ENCODE results near the gene SENP6. TPM values are rescaled to one million over a fixed set of nuclear protein-coding genes. Genes with fewer than 3 reads are reported as not detected.

Gene SENP6
- total and polyA plus RNA-seq, 7 experiments from 2014 or later = 51.7 to 132 (median 106) TPM

DNA sequence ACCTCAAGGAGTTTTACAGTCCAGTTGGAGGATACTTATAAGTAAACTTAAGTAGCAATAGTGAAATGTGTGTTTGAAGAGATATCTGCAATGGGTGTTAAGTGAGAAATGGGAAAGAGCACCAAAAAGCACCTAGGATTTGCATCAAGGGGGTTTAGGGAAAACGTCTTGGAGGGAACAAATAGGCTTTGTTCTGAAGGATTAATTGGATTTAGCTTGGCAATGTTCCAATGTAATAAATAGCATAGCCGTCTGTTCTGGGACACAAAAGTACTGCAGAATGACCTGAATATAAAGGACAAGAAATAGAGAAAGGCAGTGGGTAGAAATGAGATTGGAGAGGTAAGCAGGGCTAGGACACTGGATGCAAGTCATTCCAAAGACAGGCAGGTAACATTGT is 144.5 kb downstream of the SENP6 start:
- Mint-ChIP-seq H3K9me3 (no peaks in the 10 kb centered on the region), H3K4me3 (peak overlapping the region in 1 of 10 donors; percentile 49), H3K27ac (no peak overlapping the region), H3K27me3 (peaks cover 48 to 72% (median 62%) of the 10 kb centered on the region in 5 donors), H3K4me1 (peaks cover 0 to 16% (median 11%) of the 10 kb centered on the region in 7 donors), H3K36me3 (peaks cover 0 to 9% (median 0%) of the 10 kb centered on the region in 5 donors)
- CTCF ChIA-PET = no interaction called here
- POLR2A ChIA-PET = no interaction called here
- Histone ChIP-seq H3K4me1 (ENCODE audit: control insufficient read depth in 2 of 2, insufficient read depth in 2 of 2, low read length in 2 of 2) (no peaks in the 10 kb centered on the region), H3K36me3 (ENCODE audit: control insufficient read depth in 2 of 3, insufficient read depth in 3 of 3, low read length in 3 of 3) (no peaks in the 10 kb centered on the region), H3K27ac (ENCODE audit: low read depth, low read length) (no peak overlapping the region), H3K9me3 (ENCODE audit: control insufficient read depth in 2 of 3, low read length in 3 of 3) (no peaks in the 10 kb centered on the region), H3K4me3 (ENCODE audit: low read length) (no peak overlapping the region), H3K27me3 (ENCODE audit: control insufficient read depth in 2 of 2, insufficient read depth in 2 of 2, low read length in 2 of 2) (peaks cover 0 to 9% of the 10 kb centered on the region in 2 donors)
- DNase-seq = no peak
- ATAC-seq = no peak
- intact Hi-C loops (cut with micrococcal nuclease) = no loop called here

DNA sequence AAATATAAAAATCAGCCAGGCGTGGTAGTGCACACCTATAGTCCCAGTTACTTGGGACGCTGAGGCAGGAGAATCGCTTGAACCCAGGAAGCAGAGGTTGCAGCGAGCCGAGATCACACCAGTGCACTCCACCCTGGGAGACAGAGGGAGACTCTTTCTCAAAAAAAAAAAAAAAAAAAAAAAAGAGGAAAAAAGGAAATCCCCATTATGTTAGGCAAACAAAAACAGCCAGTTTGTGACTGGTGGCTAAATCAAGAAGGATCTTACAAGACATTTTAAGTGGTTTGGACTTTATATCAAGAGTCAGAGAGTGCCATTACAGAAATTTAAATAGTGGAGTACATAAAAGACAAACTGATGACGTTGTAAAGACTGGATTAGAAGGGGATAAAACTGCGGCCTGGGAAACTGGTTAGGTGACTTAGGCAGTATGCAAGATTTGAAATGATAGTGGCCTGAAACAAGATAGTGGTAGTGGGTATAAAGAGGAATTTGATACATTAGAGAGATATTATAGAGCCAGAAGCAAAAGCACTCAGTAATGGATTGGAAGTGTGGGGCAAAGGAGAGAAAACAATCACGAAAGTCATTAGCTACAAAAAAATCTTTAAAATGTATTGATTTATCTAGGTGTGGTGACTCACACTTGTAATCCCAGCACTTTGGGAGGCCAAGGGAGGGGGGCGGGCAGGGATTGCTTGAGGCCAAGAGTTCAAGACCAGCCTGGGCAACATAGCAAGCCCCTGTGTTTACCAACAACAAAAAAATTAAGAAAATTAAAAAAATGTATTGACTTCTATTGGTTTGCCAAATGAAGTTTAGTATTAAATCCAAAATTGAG is 145.7 kb downstream of the SENP6 start:
- H3K36me3 Mint-ChIP-seq = peaks cover 0 to 9% (median 0%) of the 10 kb centered on the region in 5 donors
- peaks cover 43 to 68% (median 64%) of the 10 kb centered on the region in 5 donors for H3K27me3 Mint-ChIP-seq
- Histone ChIP-seq H3K36me3 (ENCODE audit: control insufficient read depth in 2 of 3, insufficient read depth in 3 of 3, low read length in 3 of 3) (no peaks in the 10 kb centered on the region), H3K4me1 (ENCODE audit: control insufficient read depth in 2 of 2, insufficient read depth in 2 of 2, low read length in 2 of 2) (no peaks in the 10 kb centered on the region), H3K4me3 (ENCODE audit: low read length) (no peak overlapping the region), H3K27me3 (ENCODE audit: control insufficient read depth in 2 of 2, insufficient read depth in 2 of 2, low read length in 2 of 2) (peaks cover 0 to 9% of the 10 kb centered on the region in 2 donors), H3K9me3 (ENCODE audit: control insufficient read depth in 2 of 3, low read length in 3 of 3) (no peaks in the 10 kb centered on the region), H3K27ac (ENCODE audit: low read depth, low read length) (no peak overlapping the region)
- ChIA-PET CTCF (no interaction called here), POLR2A (no interaction called here)
- intact Hi-C loops (cut with micrococcal nuclease) = no loop called here
- H3K4me3 Mint-ChIP-seq = peak overlapping the region in 6 of 10 donors; percentile 3 to 87 (median 25)
- no peak overlapping the region for H3K27ac Mint-ChIP-seq
- no peaks in the 10 kb centered on the region for H3K9me3 Mint-ChIP-seq
- peaks cover 0 to 16% (median 11%) of the 10 kb centered on the region in 7 donors for H3K4me1 Mint-ChIP-seq
- ATAC-seq (no peak), DNase-seq (no peak)

DNA sequence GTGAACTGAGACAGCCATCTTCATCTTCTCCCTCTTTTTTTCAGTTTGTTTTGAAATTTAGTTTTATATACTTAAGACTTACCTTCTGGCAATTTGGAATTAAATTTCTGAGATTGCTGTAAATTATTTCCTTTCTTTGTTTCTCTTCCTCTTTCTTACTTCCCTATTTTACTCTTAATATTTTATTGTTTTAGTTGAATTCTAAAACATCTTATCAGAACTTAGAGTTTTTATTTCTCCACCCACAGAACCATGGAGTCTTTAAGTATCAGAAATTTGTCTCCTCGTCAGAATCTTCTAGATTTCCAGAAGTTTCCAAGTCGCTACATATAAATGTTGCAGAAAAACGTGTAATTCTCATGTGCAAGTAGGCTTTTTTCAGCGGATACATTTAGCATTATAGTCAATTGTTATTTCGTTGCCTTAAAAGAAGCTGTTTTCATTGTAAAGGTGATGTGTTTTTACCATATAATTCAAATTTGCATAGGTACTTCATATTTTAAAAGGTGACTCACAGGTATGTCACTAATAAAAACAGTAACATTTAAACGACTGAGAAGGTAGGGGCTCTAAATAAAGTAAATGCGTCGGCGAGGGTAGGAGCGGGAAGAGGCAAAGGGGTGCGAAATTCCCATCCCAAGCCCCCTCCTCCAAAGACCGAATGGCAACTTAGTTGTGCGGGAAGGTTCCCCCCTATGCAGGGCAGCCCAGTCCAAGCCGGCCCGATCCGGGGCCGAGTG is 146.5 kb downstream of the SENP6 start:
- H3K27me3 Mint-ChIP-seq = peaks cover 42 to 75% (median 68%) of the 10 kb centered on the region in 5 donors
- peak overlapping the region; percentile 73 for H3K4me3 ChIP-seq (ENCODE audit: low read length)

DNA sequence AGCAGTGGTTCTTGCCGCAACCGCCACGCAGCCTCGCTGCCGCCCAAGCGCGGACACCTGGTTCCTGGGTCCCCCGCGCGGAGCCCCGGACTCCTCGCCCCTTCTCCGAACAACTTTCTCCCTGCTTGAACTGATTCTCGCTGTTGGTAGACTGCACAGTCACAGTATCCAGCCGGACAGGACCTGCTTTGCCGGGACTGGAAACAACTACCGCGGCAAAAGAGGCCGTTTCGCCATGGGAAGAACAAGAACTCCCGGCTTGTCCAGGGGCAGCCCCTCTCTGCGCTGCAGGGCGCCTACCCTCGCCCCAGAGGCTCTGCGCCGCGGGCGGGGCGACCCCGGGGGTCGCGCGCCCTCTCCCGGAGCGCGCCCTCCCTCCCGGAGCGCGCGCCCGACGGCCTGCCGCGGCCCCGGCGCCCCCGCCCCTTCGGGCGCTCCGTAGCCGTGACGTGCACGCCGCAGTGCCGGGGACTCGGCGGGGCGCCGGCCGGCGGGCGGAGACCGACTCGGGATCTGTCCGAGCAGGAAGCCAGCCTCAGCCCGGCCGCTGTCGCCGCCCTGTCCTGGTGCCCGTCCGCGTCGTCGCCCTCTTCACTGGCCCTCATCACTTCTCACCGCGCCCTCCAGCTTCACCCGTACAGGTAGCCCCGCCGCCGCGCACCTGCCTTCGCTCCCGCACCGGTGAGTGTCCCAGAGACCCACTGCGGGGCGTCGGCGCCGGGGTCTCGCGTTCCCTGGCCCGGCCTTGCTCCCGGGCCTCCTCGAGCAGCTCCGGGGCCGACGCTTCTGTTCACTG is 147.3 kb downstream of the SENP6 start, which contains the start of gene MYO6:
Gene MYO6, plus strand, starts transcription at position 497 of the 796 bp plus-strand sequence. CDS start 68,309 bp downstream, outside the sequence.
- Mint-ChIP-seq H3K36me3 (peaks cover 0 to 9% (median 0%) of the 10 kb centered on the region in 5 donors), H3K4me1 (peaks cover 0 to 16% (median 11%) of the 10 kb centered on the region in 7 donors), H3K27ac (peak within 1 kb of the TSS in 3 of 9 donors; percentile 40 to 85 (median 58)), H3K9me3 (no peaks in the 10 kb centered on the region), H3K4me3 (peak within 1 kb of the TSS; percentile 85 to 97 (median 92)), H3K27me3 (peaks cover 39 to 74% (median 63%) of the 10 kb centered on the region in 5 donors)
- Histone ChIP-seq H3K4me1 (ENCODE audit: control insufficient read depth in 2 of 2, insufficient read depth in 2 of 2, low read length in 2 of 2) (no peaks in the 10 kb centered on the region), H3K4me3 (ENCODE audit: low read length) (peak within 1 kb of the TSS; percentile 73), H3K27me3 (ENCODE audit: control insufficient read depth in 2 of 2, insufficient read depth in 2 of 2, low read length in 2 of 2) (peaks cover 0 to 9% of the 10 kb centered on the region in 2 donors), H3K36me3 (ENCODE audit: control insufficient read depth in 2 of 3, insufficient read depth in 3 of 3, low read length in 3 of 3) (no peaks in the 10 kb centered on the region), H3K9me3 (ENCODE audit: control insufficient read depth in 2 of 3, low read length in 3 of 3) (no peaks in the 10 kb centered on the region), H3K27ac (ENCODE audit: low read depth, low read length) (peak within 1 kb of the TSS; percentile 21)
- ChIA-PET POLR2A (no interaction called here), CTCF (no interaction called here)
- intact Hi-C loops (cut with micrococcal nuclease) = no loop called here
- DNase-seq (peak in 7 of 9 donors; percentile 17 to 53 (median 33)), ATAC-seq (peak; percentile 88)

More for the DNA sequence above, 146.5 kb downstream of the SENP6 start:
- H3K4me1 Mint-ChIP-seq = peaks cover 0 to 16% (median 11%) of the 10 kb centered on the region in 7 donors
- no peak overlapping the region for H3K27ac ChIP-seq (ENCODE audit: low read depth, low read length)
- no peaks in the 10 kb centered on the region for H3K9me3 Mint-ChIP-seq
- peak overlapping the region; percentile 84 to 93 (median 87) for H3K4me3 Mint-ChIP-seq
- H3K36me3 Mint-ChIP-seq = peaks cover 0 to 9% (median 0%) of the 10 kb centered on the region in 5 donors
- intact Hi-C loops (cut with micrococcal nuclease) = no loop called here
- ChIA-PET CTCF (no interaction called here), POLR2A (no interaction called here)
- no peak overlapping the region for H3K27ac Mint-ChIP-seq
- H3K27me3 ChIP-seq (ENCODE audit: control insufficient read depth in 2 of 2, insufficient read depth in 2 of 2, low read length in 2 of 2) = peaks cover 0 to 9% of the 10 kb centered on the region in 2 donors
- H3K9me3 ChIP-seq (ENCODE audit: control insufficient read depth in 2 of 3, low read length in 3 of 3) = no peaks in the 10 kb centered on the region
- ATAC-seq (no peak), DNase-seq (no peak)
- no peaks in the 10 kb centered on the region for H3K36me3 ChIP-seq (ENCODE audit: control insufficient read depth in 2 of 3, insufficient read depth in 3 of 3, low read length in 3 of 3)
- no peaks in the 10 kb centered on the region for H3K4me1 ChIP-seq (ENCODE audit: control insufficient read depth in 2 of 2, insufficient read depth in 2 of 2, low read length in 2 of 2)

DNA sequence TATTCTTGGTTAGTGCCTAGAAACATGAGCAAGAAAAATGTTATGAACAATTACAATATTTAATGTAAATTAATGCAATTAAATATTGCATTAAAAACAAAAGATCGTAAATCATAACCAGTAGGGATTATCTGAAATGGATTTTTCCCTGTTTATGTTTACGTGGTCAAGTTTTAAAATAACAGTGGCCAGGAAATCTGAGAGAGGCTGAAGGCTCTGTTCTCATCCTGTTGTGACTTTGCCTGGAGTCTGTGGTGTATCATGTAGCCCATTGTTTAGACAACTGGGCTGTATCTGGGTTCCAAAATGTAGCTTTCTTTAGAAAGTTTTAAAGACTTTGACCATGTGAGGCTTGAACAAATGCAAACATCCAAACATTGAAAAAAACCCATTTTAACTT is 149.8 kb downstream of the SENP6 start:
- intact Hi-C loops (cut with micrococcal nuclease) = no loop called here
- no peaks in the 10 kb centered on the region for H3K36me3 ChIP-seq (ENCODE audit: control insufficient read depth in 2 of 3, insufficient read depth in 3 of 3, low read length in 3 of 3)
- Mint-ChIP-seq H3K36me3 (peaks cover 0 to 4% (median 0%) of the 10 kb centered on the region in 5 donors), H3K27ac (no peak overlapping the region), H3K27me3 (peaks cover 29 to 59% (median 53%) of the 10 kb centered on the region in 5 donors), H3K4me3 (peak overlapping the region in 1 of 10 donors; percentile 47), H3K4me1 (peaks cover 0 to 16% (median 11%) of the 10 kb centered on the region in 7 donors), H3K9me3 (no peaks in the 10 kb centered on the region)
- CTCF ChIA-PET = no interaction called here
- H3K9me3 ChIP-seq (ENCODE audit: control insufficient read depth in 2 of 3, low read length in 3 of 3) = no peaks in the 10 kb centered on the region
- peaks cover 0 to 9% of the 10 kb centered on the region in 2 donors for H3K27me3 ChIP-seq (ENCODE audit: control insufficient read depth in 2 of 2, insufficient read depth in 2 of 2, low read length in 2 of 2)
- DNase-seq (no peak), ATAC-seq (no peak)
- POLR2A ChIA-PET = no interaction called here
- no peak overlapping the region for H3K4me3 ChIP-seq (ENCODE audit: low read length)
- H3K4me1 ChIP-seq (ENCODE audit: control insufficient read depth in 2 of 2, insufficient read depth in 2 of 2, low read length in 2 of 2) = no peaks in the 10 kb centered on the region
- no peak overlapping the region for H3K27ac ChIP-seq (ENCODE audit: low read depth, low read length)

DNA sequence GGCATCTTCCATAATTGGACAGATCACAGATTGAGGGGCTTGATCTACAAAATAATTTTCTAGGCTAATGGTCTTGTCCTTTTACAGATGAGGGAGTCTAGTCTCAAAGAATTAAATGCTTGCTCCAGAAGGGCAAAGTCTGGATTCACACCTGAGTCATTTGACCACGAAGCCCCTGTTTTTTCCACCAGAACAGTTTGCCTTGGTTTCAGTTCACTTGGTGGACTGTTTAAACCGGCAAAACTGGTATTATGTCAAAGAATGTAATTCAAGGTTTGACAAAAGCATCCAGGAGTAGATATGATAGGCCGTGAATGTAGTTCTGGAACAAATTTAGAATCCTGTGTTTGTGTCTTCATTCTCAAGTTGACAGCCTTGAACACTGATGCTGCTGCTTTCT is 150.7 kb downstream of the SENP6 start:
- no peak for DNase-seq
- POLR2A ChIA-PET = no interaction called here
- peaks cover 0 to 9% of the 10 kb centered on the region in 2 donors for H3K27me3 ChIP-seq (ENCODE audit: control insufficient read depth in 2 of 2, insufficient read depth in 2 of 2, low read length in 2 of 2)

More for the DNA sequence above, 150.7 kb downstream of the SENP6 start:
- no peaks in the 10 kb centered on the region for H3K9me3 Mint-ChIP-seq
- Histone ChIP-seq H3K27ac (ENCODE audit: low read depth, low read length) (no peak overlapping the region), H3K36me3 (ENCODE audit: control insufficient read depth in 2 of 3, insufficient read depth in 3 of 3, low read length in 3 of 3) (no peaks in the 10 kb centered on the region), H3K4me3 (ENCODE audit: low read length) (no peak overlapping the region), H3K4me1 (ENCODE audit: control insufficient read depth in 2 of 2, insufficient read depth in 2 of 2, low read length in 2 of 2) (no peaks in the 10 kb centered on the region), H3K9me3 (ENCODE audit: control insufficient read depth in 2 of 3, low read length in 3 of 3) (no peaks in the 10 kb centered on the region)
- peaks cover 0 to 16% (median 11%) of the 10 kb centered on the region in 7 donors for H3K4me1 Mint-ChIP-seq
- CTCF ChIA-PET = no interaction called here
- peaks cover 25 to 59% (median 44%) of the 10 kb centered on the region in 5 donors for H3K27me3 Mint-ChIP-seq
- no peak overlapping the region for H3K27ac Mint-ChIP-seq
- H3K4me3 Mint-ChIP-seq = no peak overlapping the region
- peaks cover 0 to 4% (median 0%) of the 10 kb centered on the region in 5 donors for H3K36me3 Mint-ChIP-seq
- no peak for ATAC-seq
- intact Hi-C loops (cut with micrococcal nuclease) = no loop called here
